Kidney capillary endothelial cell (primary cell): ENCODE results near the gene HMX1.

ENCODE experiments used
- DNase-seq: peaks from one replicate; pipeline ENCODE4 v3.0.0-alpha.2; 2018; ENCODE audit warnings: low spot score

The HMX1 gene

DNA sequence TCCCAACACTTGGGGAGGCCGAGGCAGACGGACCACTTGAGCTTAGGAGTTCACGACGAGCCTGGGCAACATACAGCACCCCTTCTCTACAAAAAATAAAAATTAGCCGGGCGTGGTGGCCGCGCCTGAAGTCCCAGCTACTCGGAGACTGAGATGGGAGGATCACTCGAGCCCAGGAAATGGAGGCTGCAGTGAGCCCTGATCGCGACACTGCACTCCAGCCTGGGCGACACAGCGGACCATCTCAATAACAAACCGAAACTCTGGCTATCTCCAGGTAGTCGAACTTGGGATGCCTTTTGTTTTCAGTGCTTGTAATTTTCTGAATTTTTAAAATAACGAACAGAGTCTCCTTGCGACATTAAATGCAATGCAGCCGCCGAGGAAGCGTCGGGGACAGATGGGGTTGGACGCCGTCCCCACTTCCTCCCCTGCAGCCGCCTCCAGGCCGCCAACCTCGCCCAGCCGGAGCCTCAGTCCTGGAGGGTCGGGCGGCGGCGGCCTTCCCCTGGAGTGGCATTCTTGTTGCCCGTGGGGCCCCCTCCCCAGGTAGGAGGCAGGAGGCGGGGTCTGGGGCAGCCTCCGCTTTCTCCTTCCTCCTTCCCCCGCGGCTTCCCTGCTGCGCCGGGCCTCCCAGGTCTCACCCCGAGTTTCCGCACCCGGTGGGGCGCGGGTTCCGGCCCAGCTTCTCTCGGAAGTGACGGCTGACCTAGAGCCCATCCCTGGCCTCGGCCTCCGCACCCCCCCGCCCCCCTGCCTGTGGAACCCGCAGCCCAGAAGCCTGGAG lies 14.6 kb downstream of the HMX1 start:
- DNase-seq, result no peak

DNA sequence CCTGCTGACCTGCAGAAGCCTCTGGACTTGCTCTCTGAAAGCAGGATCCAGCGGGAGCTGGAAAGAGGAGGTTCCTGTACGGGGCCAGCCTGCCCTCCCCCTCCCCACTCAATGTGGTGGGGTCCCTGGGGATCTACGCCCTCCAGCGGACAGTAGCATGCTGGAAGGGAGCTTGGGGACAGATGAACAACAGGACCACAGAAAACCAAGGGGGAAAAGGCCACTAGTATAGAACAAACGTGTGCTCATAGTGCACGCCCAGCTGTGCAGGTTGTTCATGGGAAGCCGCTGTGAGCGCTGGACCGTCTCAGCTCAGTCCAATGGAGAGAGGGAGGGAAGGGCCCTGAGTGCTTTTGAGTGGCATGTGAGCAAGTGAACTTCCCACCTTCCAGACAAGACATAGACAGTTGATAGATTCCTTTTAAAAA lies 15.8 kb downstream of the HMX1 start:
- no peak for DNase-seq

- DNase-seq, result no peak
Measured at GRCh38 chr4:8854931-8855330, 16.7 kb downstream of the HMX1 start.

DNA sequence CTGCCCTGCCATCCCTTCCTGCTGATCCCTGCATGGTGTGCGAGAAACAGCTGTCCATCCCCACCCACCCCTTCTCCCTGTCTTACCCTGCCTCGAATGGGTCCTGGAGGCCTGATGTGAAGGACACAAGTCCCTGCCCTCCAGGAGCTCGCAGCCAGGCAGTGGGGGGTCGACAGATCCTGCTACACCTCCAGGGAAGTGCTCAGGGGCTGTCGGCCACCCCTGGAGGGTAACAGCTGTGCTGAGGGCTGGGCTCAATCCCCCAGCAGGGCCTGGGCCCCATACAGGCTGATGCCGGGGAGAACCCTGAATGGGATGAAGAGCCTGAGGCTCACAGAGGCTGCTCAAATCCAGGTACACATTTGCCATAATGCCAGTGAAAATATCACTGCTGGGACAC lies 17.6 kb downstream of the HMX1 start:
- DNase-seq, result no peak

DNA sequence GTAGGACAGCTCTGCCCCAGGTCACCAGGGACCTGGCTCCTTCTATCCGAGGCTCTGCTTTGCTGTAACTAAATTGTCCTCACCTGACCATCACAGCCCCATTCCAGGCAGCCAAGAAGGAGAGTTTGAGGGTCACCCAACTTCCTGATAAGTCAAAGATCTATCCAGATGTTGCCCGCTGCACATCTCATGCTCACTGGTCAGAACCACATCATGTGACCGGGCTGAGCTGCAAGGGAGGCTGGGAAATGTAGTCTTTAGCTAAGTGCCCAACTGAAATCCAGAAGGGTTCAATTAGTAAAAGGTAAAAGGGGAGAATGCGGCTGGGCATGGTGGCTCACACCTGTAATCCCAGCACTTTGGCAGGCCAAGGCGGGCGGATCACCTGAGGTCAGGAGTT lies 18.4 kb downstream of the HMX1 start:
- no peak for DNase-seq

DNA sequence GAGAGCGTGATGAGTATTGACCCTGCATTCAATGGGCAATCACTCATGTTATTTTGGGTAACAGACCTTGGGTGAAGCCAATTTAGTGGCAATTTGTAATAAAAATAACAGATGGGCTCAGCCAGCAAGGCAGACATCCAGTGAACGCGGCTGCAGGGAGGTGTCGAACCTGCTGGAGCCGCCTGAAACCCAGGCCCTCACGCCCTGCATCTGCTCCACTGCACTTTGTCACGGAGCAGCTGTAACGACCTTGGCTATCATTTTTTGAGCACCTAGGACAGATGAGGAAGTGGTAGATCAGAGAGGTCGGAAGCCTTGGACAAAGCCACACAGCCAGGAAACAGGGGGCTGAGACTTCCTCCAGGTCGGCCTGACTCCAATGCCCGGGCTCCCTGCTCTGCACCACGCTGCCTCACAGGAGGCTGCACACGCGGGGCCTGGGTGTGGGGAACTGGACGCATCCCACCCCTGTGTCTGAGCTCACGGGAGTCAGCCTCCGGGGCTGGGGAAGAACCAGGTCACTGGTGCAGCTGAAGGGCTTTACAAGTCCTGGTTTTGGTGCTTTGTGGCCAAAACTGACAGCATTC lies 19.4 kb downstream of the HMX1 start:
- DNase-seq, result no peak

DNA sequence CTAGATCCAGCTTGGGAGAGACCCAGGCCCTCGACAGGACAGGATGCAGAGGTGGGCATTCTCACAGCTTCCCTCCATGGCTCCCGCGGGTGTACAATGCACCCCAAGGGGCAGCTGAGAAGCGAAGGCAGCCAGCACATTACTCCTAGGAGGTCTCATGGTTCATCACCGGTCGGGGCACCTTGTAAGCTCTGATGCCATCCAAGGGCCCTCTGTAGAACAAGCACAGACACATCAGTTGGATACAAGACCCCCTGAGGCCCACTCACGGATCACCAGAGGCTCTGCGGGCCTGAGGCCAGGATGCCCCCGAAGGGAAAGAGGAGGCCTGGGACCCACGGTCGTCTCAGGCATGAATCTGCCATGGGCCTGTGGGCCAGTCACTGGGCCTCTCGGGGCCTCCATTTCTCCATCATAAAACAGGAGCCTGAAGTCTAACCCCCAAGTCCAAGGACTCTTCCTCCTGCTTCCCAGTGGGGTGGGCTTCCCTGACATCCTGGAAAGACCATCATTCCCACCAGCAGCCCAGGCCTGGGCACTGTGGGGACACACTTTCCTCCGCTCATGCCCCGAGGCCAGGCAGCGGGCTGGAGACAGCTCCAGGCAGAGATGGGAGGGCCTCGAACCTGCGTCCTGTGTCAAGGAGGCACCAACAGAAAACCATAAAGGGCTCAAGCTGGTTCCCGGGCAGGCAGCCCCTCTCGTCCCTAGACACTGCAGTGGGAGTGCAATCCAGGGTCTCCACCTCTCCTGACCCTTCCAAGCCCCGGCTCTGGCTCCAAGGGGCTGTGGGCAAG lies 20.1 kb downstream of the HMX1 start:
- no peak for DNase-seq

GRCh38 chr4:8850830-8851188 lies 20.8 kb downstream of the HMX1 start:
- no peak for DNase-seq

GRCh38 chr4:8850074-8850829 lies 21.4 kb downstream of the HMX1 start:
- DNase-seq, result no peak

DNA sequence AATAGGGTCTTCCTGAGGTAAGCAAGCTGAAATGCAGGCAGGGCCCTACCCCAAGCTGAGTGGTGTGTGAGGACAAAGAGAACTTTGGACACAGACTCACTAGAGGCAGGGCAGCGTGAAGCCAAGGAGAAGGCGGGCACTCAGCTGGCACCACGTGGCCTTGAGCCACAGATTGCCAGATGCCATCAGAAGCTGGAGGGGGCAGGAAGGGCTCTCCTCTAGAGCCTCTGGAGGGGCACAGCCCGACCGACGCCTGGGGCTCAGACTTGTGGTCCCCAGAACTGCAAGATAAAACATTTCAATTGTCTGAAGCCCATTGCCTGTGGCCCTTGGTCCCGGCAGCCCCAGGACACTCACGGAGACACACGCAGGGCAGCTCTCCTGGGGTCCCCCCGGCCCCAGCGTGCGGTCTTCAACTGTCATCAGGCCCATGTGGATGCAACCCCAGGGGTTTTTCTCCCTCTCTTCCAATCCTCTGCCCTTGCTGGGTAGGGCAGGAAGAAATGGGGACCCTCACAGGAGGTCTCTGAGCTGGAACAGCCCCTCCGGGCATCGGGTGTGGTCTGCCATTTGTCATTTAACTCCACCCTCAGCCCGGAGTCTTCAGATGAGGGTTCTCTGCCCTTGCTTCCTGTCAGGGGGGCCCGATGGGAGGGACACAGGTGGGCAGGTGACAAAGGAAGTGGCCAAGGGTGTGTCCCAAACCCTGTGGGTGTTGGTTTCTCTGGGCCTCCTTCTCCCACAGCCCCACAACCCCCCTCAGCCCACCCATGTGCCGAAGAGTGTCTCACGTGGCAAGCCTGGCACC lies 22.2 kb downstream of the HMX1 start:
- no peak for DNase-seq

- DNase-seq, result no peak
Measured at GRCh38 chr4:8848507-8849265, 23.0 kb downstream of the HMX1 start.

GRCh38 chr4:8847764-8848163 lies 23.9 kb downstream of the HMX1 start:
- DNase-seq, result no peak

- DNase-seq, result no peak
Measured at GRCh38 chr4:8847331-8847730, 24.3 kb downstream of the HMX1 start.

DNA sequence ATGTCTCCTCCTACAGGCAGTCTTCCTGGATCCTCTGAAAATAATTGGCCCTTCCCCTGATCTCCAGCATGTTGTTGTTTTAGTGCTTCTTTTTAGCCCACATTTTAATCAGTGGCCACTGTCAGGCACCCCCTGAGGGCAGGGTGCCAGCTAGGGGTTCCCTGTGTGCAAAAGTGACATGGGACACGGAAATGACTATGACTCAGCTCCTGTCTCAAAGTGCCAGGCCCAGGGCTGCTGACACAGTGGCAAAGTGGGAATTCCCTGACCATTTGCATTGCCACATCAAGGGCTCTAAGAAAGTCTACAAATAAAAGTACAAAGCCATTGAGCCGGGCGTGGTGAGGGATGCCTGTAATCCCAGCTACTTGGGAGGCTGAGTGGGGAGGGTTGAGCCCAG lies 24.8 kb downstream of the HMX1 start:
- DNase-seq, result no peak

- no peak for DNase-seq
Measured at GRCh38 chr4:8846046-8846720, 25.5 kb downstream of the HMX1 start.

DNA sequence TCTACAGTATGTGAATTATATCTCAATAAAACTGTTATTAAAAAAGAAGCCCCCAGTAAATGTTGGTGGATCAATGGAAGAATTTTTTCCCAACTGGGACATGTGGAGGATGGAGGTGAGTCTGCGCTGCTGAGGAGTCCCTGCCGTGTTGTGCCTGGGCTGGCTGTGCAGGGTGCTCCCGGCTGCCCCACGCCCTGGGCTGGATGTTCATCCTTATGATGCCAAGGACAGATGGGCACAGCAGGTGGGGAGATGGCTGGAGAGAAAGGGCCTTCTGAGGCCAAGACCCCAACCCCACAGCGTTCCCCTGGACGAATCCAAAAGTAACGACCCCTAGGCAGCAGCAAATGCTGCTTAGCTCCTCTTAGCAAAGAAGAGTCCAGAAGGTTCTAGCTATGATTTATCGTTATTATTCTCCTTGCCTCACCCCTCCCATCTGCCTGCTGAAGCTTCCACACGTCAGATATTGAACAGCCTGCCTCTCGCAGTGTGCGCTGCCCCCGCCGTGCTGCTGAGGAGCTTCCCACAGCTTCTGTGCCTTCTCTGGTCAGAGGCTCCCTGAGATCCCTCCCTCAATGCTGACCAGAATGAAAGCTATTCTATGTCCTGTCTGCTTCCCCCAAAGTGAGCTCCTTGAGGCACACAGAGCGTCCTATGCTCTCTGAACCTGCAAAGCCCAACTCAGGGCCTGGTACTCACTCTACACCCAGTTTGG lies 26.5 kb downstream of the HMX1 start:
- no peak for DNase-seq

DNA sequence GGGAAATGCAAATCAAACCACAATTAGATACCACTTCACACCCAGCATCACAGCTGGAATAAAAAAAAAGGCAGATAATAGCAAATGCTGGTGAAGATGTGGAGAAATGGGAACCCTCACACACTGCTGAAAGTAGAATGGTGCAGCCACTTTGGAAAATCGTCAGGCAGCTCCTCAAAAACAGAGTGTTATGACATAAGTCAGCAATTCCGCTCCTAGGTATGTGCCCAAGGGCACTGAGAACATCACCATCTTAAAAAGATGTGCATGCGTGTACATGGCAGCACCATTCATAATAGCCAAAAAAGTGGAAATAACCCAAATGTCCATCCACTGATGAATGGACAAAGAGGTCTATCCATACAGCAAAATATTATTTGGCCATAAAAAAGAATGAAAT lies 28.0 kb downstream of the HMX1 start:
- no peak for DNase-seq

DNA sequence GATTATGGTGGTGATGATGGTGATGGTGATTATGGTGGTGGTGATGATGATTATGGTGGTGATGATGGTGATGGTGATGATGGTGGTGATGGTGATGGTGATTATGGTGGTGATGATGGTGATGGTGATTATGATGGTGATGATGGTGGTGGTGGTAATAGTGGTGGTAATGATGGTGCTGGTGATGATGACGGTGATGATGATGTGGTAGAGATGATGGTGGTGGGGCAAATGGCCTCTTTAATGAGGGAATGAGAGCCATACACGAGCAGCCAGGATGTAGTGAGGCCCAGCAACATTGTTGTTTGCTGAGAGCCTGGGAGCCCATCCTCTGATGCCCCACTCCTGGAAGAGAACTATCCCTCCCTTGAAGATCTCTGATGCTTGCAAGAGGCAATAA lies 29.0 kb downstream of the HMX1 start:
- no peak for DNase-seq

DNA sequence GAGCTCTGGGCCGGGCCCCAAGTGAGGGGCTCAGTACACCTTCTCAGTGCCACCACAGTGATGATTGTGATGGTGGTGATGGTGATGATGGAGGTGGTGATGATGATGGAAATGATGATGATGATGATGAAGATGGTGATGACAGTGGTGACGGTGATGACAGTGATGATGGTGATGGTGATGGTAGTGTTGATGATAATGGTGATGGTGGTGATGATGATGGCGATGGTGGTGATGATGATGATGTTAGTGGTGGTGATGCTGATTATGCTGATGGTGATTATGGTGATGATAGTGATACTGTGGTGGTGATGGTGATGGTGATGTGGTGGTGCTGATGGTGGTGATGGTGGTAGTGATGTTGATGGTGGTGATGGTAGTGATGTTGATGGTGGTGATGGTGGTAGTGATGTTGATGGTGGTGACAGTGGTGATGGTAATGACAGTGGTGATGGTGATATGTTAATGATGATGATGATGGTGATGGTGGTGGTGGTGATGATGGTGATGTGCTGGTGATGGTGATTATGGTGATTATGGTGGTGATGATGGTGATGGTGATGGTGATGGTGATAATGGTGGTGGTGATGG lies 29.9 kb downstream of the HMX1 start:
- no peak for DNase-seq
